ENCODE results near the gene ZNF319. TPM values are rescaled to one million over a fixed set of nuclear protein-coding genes. Genes with fewer than 3 reads are reported as not detected.
"Not testable (repeated sequence)": the region's sequence is repeated elsewhere in the genome, so short reads cannot be mapped to it uniquely, and the experiment has no call there.

ZNF319 gene
- total and polyA plus RNA-seq, 10 of the 15 experiments (the other 5 are each of a cell fraction or from before 2014, with no cell fraction given) = 0.29 to 7.4 (median 1.7) TPM

- SMC1A ChIA-PET (ENCODE audit: uncharacterized antibody, unreplicated experiment) = interaction anchor here (0.6 kb wide), 1 partner anchor 99 kb away, joined by 3 read pairs; no protein-coding TSS in a partner anchor
- in situ Hi-C loops (cut with MboI) = loop anchor here (5.0 to 10.0 kb wide), 3 partner anchors 107 to 420 kb away; no protein-coding TSS in a partner anchor
These were observed 4.3 kb upstream of the ZNF319 start for GRCh38 chr16:58004736-58005135.

GRCh38 chr16:58002936-58003335 lies 2.5 kb upstream of the ZNF319 start:
- DNase-seq (ENCODE audit: low read depth, low spot score) (no peak), FAIRE-seq (no peak), ATAC-seq (no peak)
- no peak overlapping the region for H2AFZ ChIP-seq (ENCODE audit: control insufficient read depth, low read depth, low read length)
- no peaks in the 10 kb centered on the region for H4K20me1 ChIP-seq (ENCODE audit: control insufficient read depth, insufficient read depth)
- TSS peak; percentile 52 for BruUV-seq (replicated peaks)
- no peaks in the 10 kb centered on the region for H3K27me3 ChIP-seq (replicated peaks in 1 of 2; ENCODE audit: control insufficient read depth in 2 of 2, insufficient read depth in 2 of 2, low read length in 1 of 2)
- H3K4me3 ChIP-seq = no peak overlapping the region
- in situ Hi-C loops (cut with MboI) (loop anchor here (5.0 to 10.0 kb wide), 3 partner anchors 106 to 418 kb away; no protein-coding TSS in a partner anchor), intact Hi-C loops (cut with micrococcal nuclease; ENCODE audit: unreplicated experiment) (loop anchor here (5.0 kb wide), 1 partner anchor 411 kb away; no protein-coding TSS in a partner anchor)
- H3K4me1 ChIP-seq (ENCODE audit: control insufficient read depth, insufficient read depth, low read length) = peaks cover 13% of the 10 kb centered on the region
- ChIA-PET SMC1A (ENCODE audit: uncharacterized antibody, unreplicated experiment) (no interaction called here), RAD21 (ENCODE audit: unreplicated experiment) (no interaction called here), POLR2A (no interaction called here), CTCF (interaction anchor here (0.6 to 2.1 kb wide), 3 partner anchors 98 to 399 kb away, joined by 3 to 5 read pairs (median 3); no protein-coding TSS in a partner anchor)
- H3K4me2 ChIP-seq (ENCODE audit: control insufficient read depth, insufficient read depth) = peak overlapping the region; percentile 5; the same call in 1 of the 2 replicates
- no peaks in the 10 kb centered on the region; the same call in 2 of the 3 replicates for H3K9me3 ChIP-seq (replicated peaks; ENCODE audit: control insufficient read depth, insufficient read depth, low read length)
- 84% methylated on average over 5 of the region's 5 CpGs for WGBS (ENCODE audit: insufficient coverage, insufficient replicate concordance, low lambda C conversion rate, missing lambda C conversion rate)
- H3K27ac ChIP-seq (ENCODE audit: control insufficient read depth, insufficient read depth) = no peak overlapping the region
- H3K36me3 ChIP-seq (ENCODE audit: control insufficient read depth in 2 of 2, insufficient read depth in 2 of 2, low read length in 1 of 2) = no peaks in the 10 kb centered on the region; a peak in 2 of 4 replicates
- no peak overlapping the region for H3K9ac ChIP-seq (ENCODE audit: control insufficient read depth, insufficient read depth, low read length)
- H3K79me2 ChIP-seq (ENCODE audit: control insufficient read depth, insufficient read depth, low read length) = peaks cover 12% of the 10 kb centered on the region
- TF ChIP-seq IRF5 (IDR thresholded peaks at IDR 0.05; ENCODE audit: borderline replicate concordance) = no peak
- no peak for TF ChIP-seq KDM1A (IDR thresholded peaks at IDR 0.05; ENCODE audit: borderline replicate concordance)
- no peak for TF ChIP-seq BCL3 (IDR thresholded peaks at IDR 0.05; ENCODE audit: borderline replicate concordance, insufficient read depth, low read depth, low read length, poor library complexity, severe bottlenecking)
- TF ChIP-seq TAF1 (IDR thresholded peaks at IDR 0.05; ENCODE audit: borderline replicate concordance, low read depth, low read length) = no peak
- TF ChIP-seq BRCA1 (IDR thresholded peaks at IDR 0.05; ENCODE audit: low read depth, low read length) = no peak
- TF ChIP-seq RCOR1 (conservative IDR thresholded peaks at IDR 0.05; ENCODE audit: low read depth, low read length) = no peak
- TF ChIP-seq SPI1 (IDR thresholded peaks at IDR 0.05; ENCODE audit: borderline replicate concordance, insufficient read depth, low read depth, low read length) = no peak
- no peak for TF ChIP-seq YY1 (IDR thresholded peaks at IDR 0.05; ENCODE audit: low read depth, low read length)
- TF ChIP-seq YBX1 (IDR thresholded peaks at IDR 0.05) = no peak
- TF ChIP-seq MYC (IDR thresholded peaks at IDR 0.05; ENCODE audit: insufficient read depth, insufficient read length, insufficient replicate concordance, low read length, severe bottlenecking) = no peak

More at GRCh38 chr16:58004736-58005135, 4.3 kb upstream of the ZNF319 start:
- H3K9me3 ChIP-seq (replicated peaks; ENCODE audit: control insufficient read depth, insufficient read depth, low read length); H2AFZ ChIP-seq (ENCODE audit: control insufficient read depth, low read depth, low read length); H3K4me1 ChIP-seq (ENCODE audit: control insufficient read depth, insufficient read depth, low read length); H3K79me2 ChIP-seq (ENCODE audit: control insufficient read depth, insufficient read depth, low read length); H4K20me1 ChIP-seq (ENCODE audit: control insufficient read depth, insufficient read depth); POLR2A ChIA-PET; DNase-seq (ENCODE audit: low read depth, low spot score); ATAC-seq; H3K4me3 ChIP-seq; H3K27ac ChIP-seq (ENCODE audit: control insufficient read depth, insufficient read depth); H3K9ac ChIP-seq (ENCODE audit: control insufficient read depth, insufficient read depth, low read length); H3K4me2 ChIP-seq (ENCODE audit: control insufficient read depth, insufficient read depth); FAIRE-seq; BruUV-seq (replicated peaks); H3K27me3 ChIP-seq (replicated peaks in 1 of 2; ENCODE audit: control insufficient read depth in 2 of 2, insufficient read depth in 2 of 2, low read length in 1 of 2); H3K36me3 ChIP-seq (ENCODE audit: control insufficient read depth in 2 of 2, insufficient read depth in 2 of 2, low read length in 1 of 2): not testable (repeated sequence)
- ChIA-PET CTCF (interaction anchor here (0.7 to 1.9 kb wide), 9 partner anchors 15 to 210 kb away, joined by 3 to 9 read pairs (median 3); no protein-coding TSS in a partner anchor), RAD21 (ENCODE audit: unreplicated experiment) (interaction anchor here (0.8 to 1.8 kb wide), 3 partner anchors 106 to 228 kb away, joined by 3 to 5 read pairs (median 3); no protein-coding TSS in a partner anchor)
- intact Hi-C loops (cut with micrococcal nuclease; ENCODE audit: unreplicated experiment) = loop anchor here (1.0 to 5.0 kb wide), 4 partner anchors 105 to 427 kb away; no protein-coding TSS in a partner anchor
- 93% methylated on average over 12 of the region's 12 CpGs for WGBS (ENCODE audit: insufficient coverage, insufficient replicate concordance, low lambda C conversion rate, missing lambda C conversion rate)

Data from GM12878 (cell line).